Superior temporal gyrus (tissue), 1 donor: Measurements from ENCODE around the gene IL24.

Experiments
- DNase-seq: peaks from one replicate; pipeline ENCODE4 v3.0.0-alpha.2; 2016; ENCODE audit errors: extremely low spot score

The IL24 gene

GRCh38 chr1:206878456-206878855 lies 18.8 kb upstream of the IL24 start:
- no peak for DNase-seq

GRCh38 chr1:206880314-206880713 lies 16.9 kb upstream of the IL24 start:
- DNase-seq = no peak

- no peak for DNase-seq
Measured at GRCh38 chr1:206882555-206882954, 14.7 kb upstream of the IL24 start.

- no peak for DNase-seq
Measured at GRCh38 chr1:206883160-206883559, 14.1 kb upstream of the IL24 start.

GRCh38 chr1:206883876-206884275 lies 13.4 kb upstream of the IL24 start:
- no peak for DNase-seq

GRCh38 chr1:206885341-206886060 lies 11.7 kb upstream of the IL24 start:
- DNase-seq = no peak

- DNase-seq = no peak
Measured at GRCh38 chr1:206886831-206887230, 10.4 kb upstream of the IL24 start.

GRCh38 chr1:206887701-206888100 lies 9.5 kb upstream of the IL24 start:
- no peak for DNase-seq

GRCh38 chr1:206890125-206891060 lies 6.8 kb upstream of the IL24 start:
- DNase-seq = no peak

- DNase-seq = no peak
Measured at GRCh38 chr1:206891412-206891811, 5.8 kb upstream of the IL24 start.

GRCh38 chr1:206892351-206892984 lies 4.8 kb upstream of the IL24 start:
- DNase-seq = no peak

GRCh38 chr1:206893380-206893779 lies 3.9 kb upstream of the IL24 start:
- no peak for DNase-seq

- DNase-seq = no peak
Measured at GRCh38 chr1:206895325-206895724, 1.9 kb upstream of the IL24 start.

GRCh38 chr1:206895837-206896242 lies 1.4 kb upstream of the IL24 start:
- no peak for DNase-seq

GRCh38 chr1:206896261-206896660 lies 982 bp upstream of the IL24 start:
- no peak for DNase-seq

- no peak for DNase-seq
Measured at GRCh38 chr1:206898089-206898914, 1.1 kb downstream of the IL24 start.

GRCh38 chr1:206898915-206899431 lies 1.7 kb downstream of the IL24 start:
- no peak for DNase-seq

GRCh38 chr1:206899717-206900116 lies 2.5 kb downstream of the IL24 start:
- no peak for DNase-seq

GRCh38 chr1:206900149-206900548 lies 2.9 kb downstream of the IL24 start:
- no peak for DNase-seq

GRCh38 chr1:206901944-206902343 lies 4.7 kb downstream of the IL24 start:
- no peak for DNase-seq

- no peak for DNase-seq
Measured at GRCh38 chr1:206902702-206903101, 5.5 kb downstream of the IL24 start.
